Activated CD4-positive, alpha-beta T cell treated with anti-CD3 and anti-CD28 coated beads, Interleukin-2, amount 10 ng/mL, durations not matched to agents 7 days and 5 days (primary cell): ENCODE data around the gene NHSL1. TPM values are rescaled to one million over a fixed set of nuclear protein-coding genes. Genes with fewer than 3 reads are reported as not detected.

ENCODE experiments used
- CTCF ChIA-PET: fragments of 350-600 bp; sonication (Branson Sonifier 250); formaldehyde crosslinking; loops from one replicate; lab custom pipeline; 2021; ENCODE audit warnings: antibody characterized with exemption; lab: Charles Lee
- POLR2A ChIA-PET: fragments of 350-600 bp; sonication (Branson Sonifier 250); formaldehyde crosslinking; loops from one replicate; lab custom pipeline; 2021; ENCODE audit warnings: antibody characterized with exemption; lab: Charles Lee
- DNase-seq: peaks from one replicate; pipeline ENCODE4 v3.0.0-alpha.2; 2020
- H3K27ac Mint-ChIP-seq: one replicate; pipeline ENCODE4 v1.8.0; 2021; ENCODE audit warnings: mild to moderate bottlenecking, moderate library complexity, mixed read lengths
- H3K27me3 Mint-ChIP-seq: one replicate; pipeline ENCODE4 v1.8.0; 2021; ENCODE audit warnings: mixed read lengths
- H3K36me3 Mint-ChIP-seq: one replicate; pipeline ENCODE4 v1.8.0; 2021; ENCODE audit warnings: low read depth, mixed read lengths
- H3K4me1 Mint-ChIP-seq: one replicate; pipeline ENCODE4 v1.8.0; 2021; ENCODE audit warnings: mixed read lengths
- H3K4me3 Mint-ChIP-seq: one replicate; pipeline ENCODE4 v1.8.0; 2021; ENCODE audit warnings: mild to moderate bottlenecking, moderate library complexity, mixed read lengths
- H3K9me3 Mint-ChIP-seq: one replicate; pipeline ENCODE4 v1.8.0; 2021; ENCODE audit warnings: mixed read lengths
- total RNA-seq, 2 experiments: library from RNA; stranded (reverse); gene quantifications; one replicate each; pipeline ENCODE4 v1.2.3, GENCODE V29; 2021

NHSL1 gene
- total RNA-seq, 2 experiments from 2014 or later = 0.22 to 0.54 TPM

GRCh38 chr6:138502546-138502945 lies 3.3 kb upstream of the NHSL1 start:
- Mint-ChIP-seq H3K27me3 (peaks cover 19% of the 10 kb centered on the region), H3K4me1 (peaks cover 2% of the 10 kb centered on the region), H3K36me3 (no peaks in the 10 kb centered on the region), H3K4me3 (no peak overlapping the region), H3K9me3 (no peaks in the 10 kb centered on the region), H3K27ac (no peak overlapping the region)
- no peak for DNase-seq
- CTCF ChIA-PET = no interaction called here
- POLR2A ChIA-PET = no interaction called here

- Mint-ChIP-seq H3K27me3 (peaks cover 25% of the 10 kb centered on the region), H3K4me3 (no peak overlapping the region), H3K36me3 (no peaks in the 10 kb centered on the region), H3K9me3 (no peaks in the 10 kb centered on the region), H3K27ac (no peak overlapping the region), H3K4me1 (peaks cover 2% of the 10 kb centered on the region)
- ChIA-PET POLR2A (no interaction called here), CTCF (interaction anchor here (0.6 to 1.0 kb wide), 2 partner anchors 71 to 218 kb away, joined by 4 read pairs; no protein-coding TSS in a partner anchor)
- DNase-seq = no peak
These were observed 1.7 kb upstream of the NHSL1 start for GRCh38 chr6:138500867-138501446.

GRCh38 chr6:138500045-138500665 lies 861 bp upstream of the NHSL1 start:
- Mint-ChIP-seq H3K36me3 (no peaks in the 10 kb centered on the region), H3K9me3 (no peaks in the 10 kb centered on the region), H3K4me1 (peaks cover 2% of the 10 kb centered on the region), H3K4me3 (no peak overlapping the region), H3K27ac (no peak overlapping the region), H3K27me3 (peaks cover 25% of the 10 kb centered on the region)
- CTCF ChIA-PET = interaction anchor here (1.0 kb wide), 1 partner anchor 70 kb away, joined by 4 read pairs; no protein-coding TSS in a partner anchor
- POLR2A ChIA-PET = no interaction called here
- no peak for DNase-seq

GRCh38 chr6:138498629-138499302 lies 528 bp downstream of the NHSL1 start:
- Mint-ChIP-seq H3K9me3 (no peaks in the 10 kb centered on the region), H3K4me1 (peaks cover 2% of the 10 kb centered on the region), H3K27me3 (peaks cover 28% of the 10 kb centered on the region), H3K36me3 (no peaks in the 10 kb centered on the region), H3K4me3 (no peak overlapping the region), H3K27ac (no peak overlapping the region)
- ChIA-PET POLR2A (no interaction called here), CTCF (interaction anchor here (2.1 kb wide), 1 partner anchor 30 kb away, joined by 5 read pairs; no protein-coding TSS in a partner anchor)
- no peak for DNase-seq

GRCh38 chr6:138497286-138497685 lies 2.0 kb downstream of the NHSL1 start:
- no peak overlapping the region for H3K27ac Mint-ChIP-seq
- DNase-seq = no peak
- ChIA-PET POLR2A (no interaction called here), CTCF (interaction anchor here (2.1 kb wide), 1 partner anchor 29 kb away, joined by 5 read pairs; no protein-coding TSS in a partner anchor)
- H3K4me1 Mint-ChIP-seq = peaks cover 2% of the 10 kb centered on the region
- H3K4me3 Mint-ChIP-seq = no peak overlapping the region
- H3K36me3 Mint-ChIP-seq = no peaks in the 10 kb centered on the region
- H3K9me3 Mint-ChIP-seq = no peaks in the 10 kb centered on the region
- H3K27me3 Mint-ChIP-seq = peaks cover 36% of the 10 kb centered on the region

- ChIA-PET CTCF (interaction anchor here (0.6 kb wide), 1 partner anchor 21 kb away, joined by 5 read pairs; no protein-coding TSS in a partner anchor), POLR2A (no interaction called here)
- H3K27me3 Mint-ChIP-seq = peaks cover 25% of the 10 kb centered on the region
- H3K4me3 Mint-ChIP-seq = no peak overlapping the region
- H3K9me3 Mint-ChIP-seq = no peaks in the 10 kb centered on the region
- no peak for DNase-seq
- no peak overlapping the region for H3K27ac Mint-ChIP-seq
- H3K4me1 Mint-ChIP-seq = peaks cover 1% of the 10 kb centered on the region
- no peaks in the 10 kb centered on the region for H3K36me3 Mint-ChIP-seq
These were observed 5.0 kb downstream of the NHSL1 start for GRCh38 chr6:138494312-138494711.

GRCh38 chr6:138493413-138493812 lies 5.9 kb downstream of the NHSL1 start:
- H3K4me3 Mint-ChIP-seq = no peak overlapping the region
- no peaks in the 10 kb centered on the region for H3K9me3 Mint-ChIP-seq
- DNase-seq = no peak
- peaks cover 24% of the 10 kb centered on the region for H3K27me3 Mint-ChIP-seq
- H3K27ac Mint-ChIP-seq = no peak overlapping the region
- H3K4me1 Mint-ChIP-seq = no peaks in the 10 kb centered on the region
- no peaks in the 10 kb centered on the region for H3K36me3 Mint-ChIP-seq
- POLR2A ChIA-PET = no interaction called here
- CTCF ChIA-PET = interaction anchor here (0.6 kb wide), 1 partner anchor 22 kb away, joined by 5 read pairs; no protein-coding TSS in a partner anchor

GRCh38 chr6:138492871-138493270 lies 6.4 kb downstream of the NHSL1 start:
- CTCF ChIA-PET = no interaction called here
- Mint-ChIP-seq H3K36me3 (no peaks in the 10 kb centered on the region), H3K4me1 (no peaks in the 10 kb centered on the region), H3K27ac (no peak overlapping the region), H3K27me3 (peaks cover 24% of the 10 kb centered on the region), H3K9me3 (no peaks in the 10 kb centered on the region), H3K4me3 (no peak overlapping the region)
- POLR2A ChIA-PET = no interaction called here
- no peak for DNase-seq

- ChIA-PET CTCF (interaction anchor here (0.6 kb wide), 1 partner anchor 1353 kb away, joined by 3 read pairs; no protein-coding TSS in a partner anchor), POLR2A (no interaction called here)
- Mint-ChIP-seq H3K36me3 (no peaks in the 10 kb centered on the region), H3K4me3 (no peak overlapping the region), H3K27me3 (peaks cover 16% of the 10 kb centered on the region), H3K9me3 (no peaks in the 10 kb centered on the region), H3K27ac (no peak overlapping the region), H3K4me1 (no peaks in the 10 kb centered on the region)
- no peak for DNase-seq
These were observed 7.2 kb downstream of the NHSL1 start for GRCh38 chr6:138492113-138492512.

- no peaks in the 10 kb centered on the region for H3K9me3 Mint-ChIP-seq
- H3K27ac Mint-ChIP-seq = no peak overlapping the region
- no peaks in the 10 kb centered on the region for H3K36me3 Mint-ChIP-seq
- no peak for DNase-seq
- H3K4me3 Mint-ChIP-seq = no peak overlapping the region
- H3K4me1 Mint-ChIP-seq = no peaks in the 10 kb centered on the region
- POLR2A ChIA-PET = no interaction called here
- H3K27me3 Mint-ChIP-seq = peaks cover 15% of the 10 kb centered on the region
- CTCF ChIA-PET = no interaction called here
These were observed 8.3 kb downstream of the NHSL1 start for GRCh38 chr6:138491017-138491416.

- Mint-ChIP-seq H3K36me3 (no peaks in the 10 kb centered on the region), H3K4me1 (no peaks in the 10 kb centered on the region), H3K9me3 (no peaks in the 10 kb centered on the region), H3K4me3 (no peak overlapping the region), H3K27me3 (peaks cover 15% of the 10 kb centered on the region), H3K27ac (no peak overlapping the region)
- ChIA-PET POLR2A (no interaction called here), CTCF (no interaction called here)
- no peak for DNase-seq
These were observed 9.4 kb downstream of the NHSL1 start for GRCh38 chr6:138489846-138490245.

- no peaks in the 10 kb centered on the region for H3K36me3 Mint-ChIP-seq
- ChIA-PET CTCF (interaction anchor here (1.0 kb wide), 1 partner anchor 33 kb away, joined by 3 read pairs; no protein-coding TSS in a partner anchor), POLR2A (no interaction called here)
- H3K4me1 Mint-ChIP-seq = no peaks in the 10 kb centered on the region
- no peak overlapping the region for H3K4me3 Mint-ChIP-seq
- DNase-seq = no peak
- H3K27ac Mint-ChIP-seq = no peak overlapping the region
- H3K27me3 Mint-ChIP-seq = peaks cover 10% of the 10 kb centered on the region
- H3K9me3 Mint-ChIP-seq = no peaks in the 10 kb centered on the region
These were observed 12.1 kb downstream of the NHSL1 start for GRCh38 chr6:138487102-138487604.
